Measurements from ENCODE around the gene CCDC85B. TPM values are rescaled to one million over a fixed set of nuclear protein-coding genes. Genes with fewer than 3 reads are reported as not detected.
A peak's percentile ranks its signal among the peaks of the same experiment; 100 is the strongest.

Gene CCDC85B
- total RNA-seq, 2 experiments from 2014 or later = 40.0 to 44.4 TPM

GRCh38 chr11:65851811-65852507 lies 38.5 kb upstream of the CCDC85B start:
- peak; percentile 8 for DNase-seq
- ChIA-PET CTCF (interaction anchor here (0.8 to 3.7 kb wide), 12 partner anchors 9 to 226 kb away, joined by 3 to 33 read pairs (median 6); partner anchors contain the start of genes CCDC85B, FIBP, KAT5 and MUS81), POLR2A (interaction anchor here (0.8 to 2.9 kb wide), 6 partner anchors 14 to 49 kb away, joined by 3 to 15 read pairs (median 3); partner anchors contain the start of gene CCDC85B)
- no peak overlapping the region for H3K4me3 Mint-ChIP-seq
- H3K4me1 Mint-ChIP-seq (ENCODE audit: low read depth) = peaks cover 30% of the 10 kb centered on the region
- no peaks in the 10 kb centered on the region for H3K27me3 Mint-ChIP-seq
- intact Hi-C loops (cut with micrococcal nuclease) = no loop called here
- peaks cover 10% of the 10 kb centered on the region for H3K9me3 Mint-ChIP-seq
- no peak overlapping the region for H3K27ac Mint-ChIP-seq
- peaks cover 54% of the 10 kb centered on the region for H3K36me3 Mint-ChIP-seq

DNA sequence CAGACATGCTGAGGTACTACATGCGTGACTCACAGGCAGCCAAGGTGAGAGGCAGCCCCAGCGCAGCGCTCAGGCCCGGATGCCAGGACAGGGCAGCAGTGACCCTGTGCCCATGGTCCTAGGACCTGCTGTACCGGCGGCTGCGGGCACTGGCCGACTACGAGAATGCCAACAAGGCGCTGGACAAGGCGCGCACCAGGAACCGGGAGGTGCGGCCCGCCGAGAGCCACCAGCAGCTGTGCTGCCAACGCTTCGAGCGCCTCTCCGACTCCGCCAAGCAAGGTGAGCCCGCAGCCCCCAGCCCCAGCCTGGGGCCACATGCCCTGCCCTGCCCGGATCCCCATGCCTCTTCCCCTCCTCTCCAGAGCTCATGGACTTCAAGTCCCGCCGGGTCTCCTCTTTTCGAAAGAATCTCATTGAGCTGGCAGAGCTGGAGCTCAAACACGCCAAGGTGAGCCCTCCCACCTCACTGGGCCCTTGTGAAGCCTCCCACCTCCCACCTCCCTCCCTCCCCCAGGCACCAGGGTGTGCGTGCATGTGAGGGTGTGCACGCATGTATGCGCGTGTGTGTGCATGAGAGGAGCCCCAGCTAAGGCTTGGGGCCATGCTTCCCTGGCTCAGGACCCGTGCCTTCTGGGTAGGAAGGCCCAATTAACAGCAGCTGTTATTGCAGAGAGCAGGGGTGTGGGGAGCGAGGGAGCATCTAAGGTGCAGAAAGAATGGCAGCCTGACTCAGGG lies 37.8 kb upstream of the CCDC85B start:
- peaks cover 10% of the 10 kb centered on the region for H3K9me3 Mint-ChIP-seq
- intact Hi-C loops (cut with micrococcal nuclease) = no loop called here
- DNase-seq = peak; percentile 7

DNA sequence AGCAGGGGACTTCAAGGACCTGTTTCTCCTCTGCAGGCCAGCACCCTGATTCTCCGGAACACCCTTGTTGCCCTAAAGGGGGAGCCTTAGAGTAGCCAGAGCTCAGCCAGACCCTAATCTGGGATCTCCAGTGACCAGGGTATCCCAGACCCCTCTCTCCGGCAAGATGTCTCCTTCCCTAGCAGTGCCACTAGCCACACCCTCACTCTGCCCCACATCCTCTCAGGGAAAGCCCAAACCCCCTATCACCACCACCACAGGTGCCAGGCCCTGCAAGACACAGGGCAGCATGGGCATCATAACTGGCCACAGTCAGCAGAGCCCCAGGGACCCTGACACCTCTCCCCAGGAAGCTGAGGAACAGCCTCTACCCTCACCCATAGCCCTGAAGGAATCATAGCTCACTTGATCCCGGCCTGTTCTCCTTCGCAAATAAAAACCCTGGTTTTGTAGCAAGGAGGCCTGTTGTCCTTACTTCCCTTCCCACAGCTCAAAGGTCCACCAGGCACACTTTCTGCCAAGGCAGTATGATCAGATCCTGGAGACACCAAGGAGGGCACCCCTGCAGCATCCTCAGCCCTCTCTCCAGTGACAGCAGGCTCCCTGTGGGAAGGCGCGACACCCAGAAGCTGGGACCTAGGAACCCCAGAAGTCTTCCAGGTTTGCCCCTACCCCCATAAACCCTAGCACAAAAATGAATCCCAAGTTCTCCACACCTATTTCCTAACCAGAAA lies 37.1 kb upstream of the CCDC85B start:
- no peaks in the 10 kb centered on the region for H3K27me3 Mint-ChIP-seq
- ChIA-PET CTCF (interaction anchor here (0.9 to 3.7 kb wide), 5 partner anchors 7 to 228 kb away, joined by 3 to 33 read pairs (median 14); partner anchors contain the start of genes CCDC85B, FIBP, KAT5 and MUS81), POLR2A (interaction anchor here (0.9 to 2.9 kb wide), 7 partner anchors 8 to 134 kb away, joined by 3 to 15 read pairs (median 3); partner anchors contain the start of genes CCDC85B and SNX32)
- H3K9me3 Mint-ChIP-seq = peaks cover 10% of the 10 kb centered on the region
- H3K4me1 Mint-ChIP-seq (ENCODE audit: low read depth) = peaks cover 30% of the 10 kb centered on the region
- H3K27ac Mint-ChIP-seq = peak overlapping the region; percentile 5
- H3K36me3 Mint-ChIP-seq = peaks cover 57% of the 10 kb centered on the region
- no peak for DNase-seq
- intact Hi-C loops (cut with micrococcal nuclease) = no loop called here
- H3K4me3 Mint-ChIP-seq = no peak overlapping the region

More for the DNA sequence above, 37.8 kb upstream of the CCDC85B start:
- Mint-ChIP-seq H3K4me1 (ENCODE audit: low read depth) (peaks cover 30% of the 10 kb centered on the region), H3K36me3 (peaks cover 56% of the 10 kb centered on the region), H3K27ac (no peak overlapping the region), H3K27me3 (no peaks in the 10 kb centered on the region), H3K4me3 (no peak overlapping the region)
- POLR2A ChIA-PET = interaction anchor here (0.9 to 2.9 kb wide), 8 partner anchors 8 to 133 kb away, joined by 3 to 15 read pairs (median 4); partner anchors contain the start of genes CCDC85B and SNX32
- CTCF ChIA-PET = interaction anchor here (1.2 to 3.7 kb wide), 5 partner anchors 8 to 227 kb away, joined by 3 to 33 read pairs (median 23); partner anchors contain the start of genes CCDC85B, FIBP, KAT5 and MUS81

DNA sequence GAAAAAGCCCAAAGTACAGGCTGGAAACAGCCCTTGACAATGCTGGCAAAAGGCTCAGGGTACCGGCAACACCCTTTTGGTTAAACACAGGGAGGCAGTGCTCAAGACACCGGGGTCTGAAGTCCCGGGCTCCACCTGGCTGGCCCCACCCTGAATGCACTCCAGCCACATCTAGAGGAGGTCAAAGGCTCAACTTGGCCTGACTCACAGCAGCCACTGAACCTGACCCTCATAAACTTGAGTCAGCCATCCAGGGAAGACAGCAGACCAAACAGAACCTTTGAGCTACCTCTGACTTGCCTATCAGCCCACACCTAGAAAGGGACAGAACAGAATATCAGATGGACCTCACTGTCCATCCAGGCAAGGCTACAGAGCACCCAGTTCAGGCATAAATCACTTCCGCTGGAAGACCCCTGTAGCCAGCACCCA lies 36.3 kb upstream of the CCDC85B start:
- Mint-ChIP-seq H3K27me3 (no peaks in the 10 kb centered on the region), H3K27ac (peak overlapping the region; percentile 13), H3K36me3 (peaks cover 57% of the 10 kb centered on the region), H3K4me1 (ENCODE audit: low read depth) (peaks cover 30% of the 10 kb centered on the region), H3K9me3 (peaks cover 10% of the 10 kb centered on the region), H3K4me3 (peak overlapping the region; percentile 59)
- POLR2A ChIA-PET = interaction anchor here (1.1 kb wide), 1 partner anchor 9 kb away, joined by 5 read pairs; no protein-coding TSS in a partner anchor
- CTCF ChIA-PET = interaction anchor here (0.9 to 3.6 kb wide), 2 partner anchors 35 to 143 kb away, joined by 3 to 33 read pairs; partner anchors contain the start of genes CCDC85B and FIBP
- peak; percentile 5 for DNase-seq
- intact Hi-C loops (cut with micrococcal nuclease) = no loop called here

GRCh38 chr11:65854852-65855837 lies 35.3 kb upstream of the CCDC85B start:
- CTCF ChIA-PET = interaction anchor here (10.5 kb wide), 1 partner anchor 32 kb away, joined by 277 read pairs; the partner anchor contains the start of genes CCDC85B and FIBP
- H3K27me3 Mint-ChIP-seq = no peaks in the 10 kb centered on the region
- DNase-seq = peak; percentile 4
- POLR2A ChIA-PET = no interaction called here
- intact Hi-C loops (cut with micrococcal nuclease) = no loop called here
- H3K4me3 Mint-ChIP-seq = peak overlapping the region; percentile 88
- H3K4me1 Mint-ChIP-seq (ENCODE audit: low read depth) = peaks cover 33% of the 10 kb centered on the region
- peaks cover 57% of the 10 kb centered on the region for H3K36me3 Mint-ChIP-seq
- H3K9me3 Mint-ChIP-seq = peaks cover 10% of the 10 kb centered on the region
- peak overlapping the region; percentile 58 for H3K27ac Mint-ChIP-seq

DNA sequence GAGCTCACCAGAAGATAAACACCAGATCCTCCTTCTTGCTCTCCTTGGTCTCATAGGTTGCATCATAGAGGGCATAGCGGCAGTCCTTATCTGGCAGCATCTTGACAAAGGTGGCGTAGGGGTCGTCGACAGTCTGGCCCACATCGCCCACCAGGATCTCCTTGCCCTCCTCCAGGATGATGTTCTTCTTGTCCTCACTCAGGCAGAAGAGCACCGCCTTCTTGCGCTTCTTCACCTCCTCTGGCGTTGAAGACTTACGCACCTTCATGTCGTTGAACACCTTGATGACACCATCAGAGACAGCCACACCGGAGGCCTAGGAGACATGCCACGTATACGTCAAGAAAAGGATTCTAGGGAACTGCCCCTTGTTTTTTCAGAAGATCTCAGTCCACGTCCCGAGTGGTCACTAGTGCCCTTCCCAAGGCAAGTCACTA lies 34.5 kb upstream of the CCDC85B start:
- DNase-seq = no peak
- peaks cover 62% of the 10 kb centered on the region for H3K36me3 Mint-ChIP-seq
- POLR2A ChIA-PET = no interaction called here
- intact Hi-C loops (cut with micrococcal nuclease) = no loop called here
- CTCF ChIA-PET = interaction anchor here (10.5 kb wide), 1 partner anchor 32 kb away, joined by 277 read pairs; the partner anchor contains the start of genes CCDC85B and FIBP
- H3K4me1 Mint-ChIP-seq (ENCODE audit: low read depth) = peaks cover 33% of the 10 kb centered on the region
- H3K27ac Mint-ChIP-seq = peak overlapping the region; percentile 82
- H3K27me3 Mint-ChIP-seq = no peaks in the 10 kb centered on the region
- H3K9me3 Mint-ChIP-seq = peaks cover 10% of the 10 kb centered on the region
- peak overlapping the region; percentile 88 for H3K4me3 Mint-ChIP-seq

DNA sequence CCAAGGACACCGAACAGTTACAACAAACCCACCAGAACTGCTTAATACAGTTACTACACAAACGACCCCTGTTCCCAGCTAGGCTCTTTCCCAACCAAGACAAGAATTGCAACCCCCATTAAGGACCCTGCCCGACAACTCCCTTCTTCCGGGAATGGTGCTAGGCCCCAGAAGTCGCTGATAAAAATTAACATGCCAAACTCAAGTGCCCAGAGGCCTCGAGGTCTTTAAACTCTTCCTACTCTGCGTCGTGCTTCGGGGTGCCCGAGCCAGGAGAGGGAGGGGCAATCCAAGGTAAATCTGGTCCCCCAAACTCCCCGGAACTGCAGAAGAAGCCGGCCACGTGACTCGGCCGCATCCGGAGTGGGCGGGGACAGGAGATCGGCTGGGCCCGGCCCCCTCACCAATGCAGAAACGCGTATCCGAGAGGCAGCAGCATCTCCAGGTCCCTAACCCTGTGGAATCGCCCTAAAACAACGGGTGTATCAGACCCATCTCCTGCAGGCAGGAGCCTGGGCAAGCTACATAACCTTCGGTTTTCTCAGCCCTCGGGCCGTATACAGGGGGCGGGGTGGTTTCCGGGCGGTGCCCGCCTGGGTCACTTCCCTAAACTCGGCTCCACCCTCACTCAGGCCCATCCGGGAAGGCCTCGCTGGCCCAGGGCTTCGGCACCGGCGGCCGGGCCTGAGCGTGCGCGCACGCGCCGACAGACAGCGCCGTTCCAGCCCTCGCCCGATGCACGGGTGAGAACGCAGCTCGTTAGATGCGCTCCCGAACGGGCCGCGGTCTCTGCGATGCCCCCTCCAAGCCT lies 33.6 kb upstream of the CCDC85B start:
- peak overlapping the region; percentile 88 for H3K4me3 Mint-ChIP-seq
- peak overlapping the region; percentile 82 for H3K27ac Mint-ChIP-seq
- intact Hi-C loops (cut with micrococcal nuclease) = no loop called here
- H3K36me3 Mint-ChIP-seq = peaks cover 60% of the 10 kb centered on the region
- peak; percentile 89 for DNase-seq
- H3K9me3 Mint-ChIP-seq = peaks cover 4% of the 10 kb centered on the region
- ChIA-PET POLR2A (interaction anchor here (5.0 kb wide), 1 partner anchor 34 kb away, joined by 95 read pairs; the partner anchor contains the start of genes CCDC85B and FIBP), CTCF (interaction anchor here (4.4 to 10.5 kb wide), 2 partner anchors 31 to 77 kb away, joined by 33 to 277 read pairs; partner anchors contain the start of genes AP5B1, CCDC85B and FIBP)
- peaks cover 41% of the 10 kb centered on the region for H3K4me1 Mint-ChIP-seq (ENCODE audit: low read depth)
- H3K27me3 Mint-ChIP-seq = no peaks in the 10 kb centered on the region

DNA sequence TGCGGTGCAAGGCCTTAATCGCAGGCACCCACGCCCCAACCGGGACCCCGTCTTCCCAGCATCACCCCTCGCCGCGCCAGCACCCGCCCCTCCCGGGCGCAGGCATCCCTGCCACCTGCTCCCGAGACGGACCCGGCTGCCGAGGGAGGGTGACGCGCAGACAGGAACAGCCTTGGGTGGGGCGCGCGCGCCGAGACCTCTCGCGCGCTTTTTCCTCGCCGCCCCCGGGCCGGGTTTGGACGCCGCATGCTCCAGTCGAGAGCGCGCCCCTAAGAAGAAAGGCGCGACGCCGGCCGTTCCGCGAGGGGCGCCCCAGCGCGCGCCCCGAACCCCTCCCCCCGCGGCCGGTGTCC lies 33.0 kb upstream of the CCDC85B start:
- Mint-ChIP-seq H3K4me1 (ENCODE audit: low read depth) (peaks cover 46% of the 10 kb centered on the region), H3K4me3 (peak overlapping the region; percentile 88), H3K36me3 (peaks cover 56% of the 10 kb centered on the region), H3K9me3 (no peaks in the 10 kb centered on the region), H3K27ac (peak overlapping the region; percentile 82), H3K27me3 (no peaks in the 10 kb centered on the region)
- DNase-seq = peak; percentile 70
- ChIA-PET POLR2A (interaction anchor here (2.0 to 5.0 kb wide), 5 partner anchors 13 to 243 kb away, joined by 7 to 95 read pairs (median 17); partner anchors contain the start of genes CCDC85B, FIBP and PCNX3), CTCF (interaction anchor here (1.2 to 10.5 kb wide), 3 partner anchors 30 to 145 kb away, joined by 3 to 277 read pairs (median 33); partner anchors contain the start of genes AP5B1, BANF1, CCDC85B and EIF1AD)
- intact Hi-C loops (cut with micrococcal nuclease) = no loop called here

GRCh38 chr11:65857853-65858680 lies 32.4 kb upstream of the CCDC85B start, which contains the start of gene CFL1:
Gene CFL1, minus strand, starts transcription at chr11:65858180. Its CDS starts 81 bp downstream, at chr11:65858099.
- peak; percentile 99 for DNase-seq
- peak within 1 kb of the TSS; percentile 99 for H3K27ac Mint-ChIP-seq
- H3K4me3 Mint-ChIP-seq = peak within 1 kb of the TSS; percentile 98
- ChIA-PET CTCF (interaction anchor here (1.2 to 10.5 kb wide), 8 partner anchors 13 to 164 kb away, joined by 3 to 277 read pairs (median 22); partner anchors contain the start of genes AP5B1, BANF1, CCDC85B and CTSW), POLR2A (interaction anchor here (0.7 to 5.0 kb wide), 11 partner anchors 12 to 347 kb away, joined by 3 to 95 read pairs (median 8); partner anchors contain the start of genes CCDC85B, FIBP, PCNX3 and ZNRD2)
- no peaks in the 10 kb centered on the region for H3K27me3 Mint-ChIP-seq
- H3K9me3 Mint-ChIP-seq = no peaks in the 10 kb centered on the region
- peaks cover 57% of the 10 kb centered on the region for H3K36me3 Mint-ChIP-seq
- peaks cover 49% of the 10 kb centered on the region for H3K4me1 Mint-ChIP-seq (ENCODE audit: low read depth)
- intact Hi-C loops (cut with micrococcal nuclease) = loop anchor here (1.0 to 2.0 kb wide), 6 partner anchors 15 to 283 kb away; partner anchors contain the start of genes BANF1, C11orf68, DRAP1 and EFEMP2

All from activated CD4-positive, alpha-beta memory T cell treated with anti-CD3 and anti-CD28 coated beads for 36 hours (primary cell).